Endothelial cell of umbilical vein (primary cell): Measurements from ENCODE around the gene RMP24.
A peak's percentile ranks its signal among the peaks of the same experiment; 100 is the strongest.

ENCODE experiments used
- BruUV-seq: library from RNA; stranded (reverse); fragments of 400-500 nt; replicated peaks from 2 replicates; lab custom pipeline; 2021; lab: Mats Ljungman, UMichigan
- CTCF ChIA-PET: fragments of 300-600, 350-600 bp; sonication (Branson Sonifier 250); formaldehyde crosslinking; loops from one replicate; lab custom pipeline; 2021; ENCODE audit warnings: antibody characterized with exemption, inconsistent platforms; lab: Charles Lee
- POLR2A ChIA-PET: fragments of 300-600, 350-600 bp; sonication (Branson Sonifier 250); formaldehyde crosslinking; loops from one replicate; lab custom pipeline; 2021; ENCODE audit warnings: antibody characterized with exemption, inconsistent platforms; lab: Charles Lee
- DNase-seq: peaks from one replicate; pipeline ENCODE4 v3.0.0-alpha.2; 2011; ENCODE audit warnings: low read depth, low spot score
- FAIRE-seq: peaks from 2 replicates; lab custom pipeline; 2011; peaks lifted over from hg19 to GRCh38; lab: Jason Lieb, UNC
- H2AFZ ChIP-seq: 2 replicates; pipeline ENCODE4 v1.6.0; 2012; ENCODE audit warnings: low read depth, low read length, control low read depth, inconsistent platforms
- H3K27ac ChIP-seq: 2 replicates; pipeline ENCODE4 v1.5.1; 2011; ENCODE audit warnings: low read depth, mild to moderate bottlenecking, control low read depth, low read length, moderate library complexity; ENCODE audit not compliant: insufficient read depth
- H3K27me3 ChIP-seq, 2 experiments: 2 replicates each; pipeline versions ENCODE4 v1.6.0 to v1.6.1; 2011; ENCODE audit warnings: low read length in 2 of 2, mixed read lengths in 1 of 2; ENCODE audit not compliant: control insufficient read depth in 2 of 2, insufficient read depth in 2 of 2
- H3K36me3 ChIP-seq, 2 experiments: 2 replicates in 1 of 2; 3 replicates in 1 of 2; pipeline ENCODE4 v1.5.1; 2011; ENCODE audit warnings: low read length in 2 of 2, mild to moderate bottlenecking in 1 of 2, moderate library complexity in 1 of 2; ENCODE audit not compliant: control insufficient read depth in 2 of 2, insufficient read depth in 2 of 2; ENCODE audit errors: extremely low read depth in 1 of 2
- H3K4me1 ChIP-seq: 3 replicates; pipeline ENCODE4 v1.5.1; 2011; ENCODE audit warnings: mild to moderate bottlenecking, low read length; ENCODE audit not compliant: control insufficient read depth, insufficient read depth; ENCODE audit errors: extremely low read depth
- H3K4me2 ChIP-seq: 2 replicates; pipeline ENCODE4 v1.6.1; 2011; ENCODE audit warnings: low read length, control low read depth, mixed read lengths; ENCODE audit not compliant: insufficient read depth
- H3K4me3 ChIP-seq, 3 experiments: fragments of 200-600 bp in 1 of 3; sonication (generic), shearing (Covaris generic) in 1 of 3; replicated peaks in 1 of 3; 2 replicates each; pipeline ENCODE4 v1.5.1; 2011 to 2016; ENCODE audit warnings: control low read depth in 3 of 3, low read length in 3 of 3, mild to moderate bottlenecking in 2 of 3, inconsistent platforms in 1 of 3, low read depth in 1 of 3, moderate library complexity in 1 of 3; ENCODE audit not compliant: insufficient read depth in 1 of 3
- H3K79me2 ChIP-seq: 2 replicates; pipeline ENCODE4 v1.6.0; 2012; ENCODE audit warnings: low read length, inconsistent platforms; ENCODE audit not compliant: control insufficient read depth, insufficient read depth
- H3K9ac ChIP-seq: replicated peaks from 2 replicates; pipeline ENCODE3; 2011; ENCODE audit warnings: low read length, control low read depth; ENCODE audit not compliant: insufficient read depth; ENCODE audit errors: extremely low read depth
- H3K9me1 ChIP-seq: replicated peaks from 3 replicates; pipeline ENCODE4 v1.6.0; 2011; ENCODE audit warnings: mild to moderate bottlenecking, low read length; ENCODE audit not compliant: control insufficient read depth, insufficient read depth; ENCODE audit errors: extremely low read depth
- H3K9me3 ChIP-seq: replicated peaks from 2 replicates; pipeline ENCODE4 v1.5.1; 2012; ENCODE audit warnings: low read length, inconsistent platforms; ENCODE audit not compliant: control insufficient read depth, insufficient read depth
- H4K20me1 ChIP-seq: replicated peaks from 2 replicates; pipeline ENCODE3; 2011; ENCODE audit warnings: mild to moderate bottlenecking, low read length; ENCODE audit not compliant: control insufficient read depth, insufficient read depth; ENCODE audit errors: extremely low read depth
- CTCF ChIP-seq, 2 donors: IDR thresholded peaks; 1 replicate in 1 of 2; 2 replicates in 1 of 2; pipeline ENCODE4 v1.5.1; 2011; ENCODE audit warnings: low read length in 2 of 2, mild to moderate bottlenecking in 2 of 2, moderate library complexity in 2 of 2, control low read depth in 1 of 2, inconsistent platforms in 1 of 2, low read depth in 1 of 2; ENCODE audit not compliant: insufficient read depth in 1 of 2; ENCODE audit errors: extremely low read depth in 1 of 2
- MYC ChIP-seq: IDR thresholded peaks from one replicate; pipeline ENCODE4 v1.6.1; 2011; ENCODE audit warnings: mild to moderate bottlenecking, low read depth, low read length
- POLR2AphosphoS5 ChIP-seq: IDR thresholded peaks from 2 replicates; pipeline ENCODE4 v1.6.1; 2012; ENCODE audit warnings: low read depth, mild to moderate bottlenecking, control low read depth, low read length, moderate library complexity; ENCODE audit not compliant: insufficient read depth
- dilution Hi-C: fragments of 300-500 bp; cut with MboI; formaldehyde crosslinking; loops from one replicate; pipeline ENCODE4 v1.15.0; 2019; ENCODE audit warnings: low sequenced_read_pairs; ENCODE audit not compliant: extremely low pct_ligation_motif_present
- intact Hi-C: fragments of 100-400 bp; cut with micrococcal nuclease; formaldehyde crosslinking; loops from one replicate; pipeline ENCODE4 v1.10.0; 2022

RMP24 gene

GRCh38 chr18:35939138-35939537 is 33.3 kb upstream of the RMP24 start:
- Histone ChIP-seq H3K9me1 (no peaks in the 10 kb centered on the region), H3K27me3 (peaks cover 0 to 6% of the 10 kb centered on the region in 2 experiments), H3K4me3 (no peak overlapping the region), H3K9me3 (no peaks in the 10 kb centered on the region), H3K9ac (no peak overlapping the region), H3K79me2 (no peaks in the 10 kb centered on the region), H3K36me3 (no peaks in the 10 kb centered on the region), H4K20me1 (no peaks in the 10 kb centered on the region), H3K4me1 (no peaks in the 10 kb centered on the region), H3K4me2 (no peak overlapping the region), H2AFZ (no peak overlapping the region), H3K27ac (no peak overlapping the region)
- dilution Hi-C loops = no loop called here
- FAIRE-seq (no peak), DNase-seq (no peak)
- TF ChIP-seq CTCF (IDR thresholded peaks at IDR 0.05; ENCODE audit: extremely low read depth in 1 of 2, insufficient read depth in 1 of 2, low read depth in 1 of 2, low read length in 2 of 2) (peak; percentile 3 to 4), POLR2AphosphoS5 (no peak)
- intact Hi-C loops = no loop called here
- no TSS peak for BruUV-seq
- CTCF ChIA-PET = interaction anchor here (1.0 to 6.9 kb wide), 2 partner anchors 12 to 553 kb away, joined by 3 to 68 read pairs; no protein-coding TSS in a partner anchor
- POLR2A ChIA-PET = no interaction called here

- intact Hi-C loops (no loop called here), dilution Hi-C loops (no loop called here)
- no peaks in the 10 kb centered on the region for H3K79me2 ChIP-seq
- TF ChIP-seq MYC = no peak
- no TSS peak for BruUV-seq
- DNase-seq (no peak), FAIRE-seq (no peak)
- H3K9me3 ChIP-seq = no peaks in the 10 kb centered on the region
- no peaks in the 10 kb centered on the region for H3K9me1 ChIP-seq
- H3K4me2 ChIP-seq = no peak overlapping the region
- H3K4me3 ChIP-seq = no peak overlapping the region
- CTCF ChIA-PET = interaction anchor here (0.6 to 6.9 kb wide), 2 partner anchors 10 to 144 kb away, joined by 3 to 68 read pairs; no protein-coding TSS in a partner anchor
- H2AFZ ChIP-seq = no peak overlapping the region
- no peaks in the 10 kb centered on the region for H4K20me1 ChIP-seq
- H3K4me1 ChIP-seq = no peaks in the 10 kb centered on the region
- H3K9ac ChIP-seq = no peak overlapping the region
- POLR2A ChIA-PET = no interaction called here
- peaks cover 0 to 6% of the 10 kb centered on the region in 2 experiments for H3K27me3 ChIP-seq
- no peak overlapping the region for H3K27ac ChIP-seq
- H3K36me3 ChIP-seq = no peaks in the 10 kb centered on the region
These were observed 31.2 kb upstream of the RMP24 start for GRCh38 chr18:35941299-35941698.
